Activated CD4-positive, CD25-positive, alpha-beta regulatory T cell treated with anti-CD3 and anti-CD28 coated beads, Interleukin-2, amount 50 U/mL, for 16 hours (primary cell): Measurements from ENCODE around the gene SCAMP2.

Experiments used
- DNase-seq: peaks from one replicate; pipeline ENCODE4 v3.0.0-alpha.2; 2020; ENCODE audit warnings: low read depth, low spot score

The SCAMP2 gene

GRCh38 chr15:74863239-74864056 lies 9.7 kb downstream of the SCAMP2 start:
- DNase-seq: no peak

DNA sequence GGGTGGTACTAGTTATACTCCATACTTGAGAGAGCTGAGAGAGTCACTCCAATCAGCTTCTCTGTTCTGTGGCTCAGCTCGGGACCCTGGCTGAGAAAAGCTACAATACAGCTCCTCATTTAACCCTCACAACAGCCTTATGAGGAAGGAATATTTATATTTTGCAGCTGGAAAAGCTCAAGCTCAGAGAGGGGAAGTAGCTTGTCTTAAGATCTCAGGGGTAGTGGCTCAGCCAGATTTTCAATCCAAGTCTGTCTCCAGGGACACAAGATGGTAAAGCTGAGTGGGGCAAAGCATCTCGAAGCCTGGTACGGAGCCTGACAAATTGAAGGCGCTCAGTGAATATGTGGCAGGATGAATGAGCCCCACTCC lies 14.8 kb downstream of the SCAMP2 start:
- DNase-seq: no peak

- DNase-seq: no peak
Observed at GRCh38 chr15:74857671-74858368, 15.3 kb downstream of the SCAMP2 start.

DNA sequence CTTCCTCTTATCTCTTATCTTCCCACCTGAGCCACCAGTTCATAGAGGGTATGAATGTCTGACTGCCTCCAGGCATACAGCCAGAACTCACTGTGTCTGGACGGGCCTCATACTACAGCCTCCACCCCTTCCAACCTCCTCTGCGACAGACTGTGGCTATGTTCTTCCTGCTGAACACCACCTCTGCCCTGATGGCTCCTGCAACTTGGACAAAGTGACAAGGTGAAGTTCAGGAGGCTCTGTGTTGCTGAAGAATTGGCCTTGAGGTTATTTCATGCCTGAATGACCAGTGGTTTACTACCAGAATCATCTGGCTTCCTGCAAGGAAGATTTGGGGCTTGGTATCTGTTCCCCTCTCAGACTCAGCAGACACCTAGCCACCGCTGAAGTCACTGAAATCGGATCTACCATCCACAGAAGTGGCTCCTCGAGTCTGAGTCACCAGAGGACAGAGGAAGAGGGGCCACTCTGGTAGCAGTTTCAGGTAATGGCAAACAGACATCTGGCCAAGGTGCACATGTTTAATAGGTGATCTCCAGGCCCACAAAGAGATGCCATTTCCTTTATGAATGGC lies 16.0 kb downstream of the SCAMP2 start:
- no peak for DNase-seq

GRCh38 chr15:74856537-74856936 lies 16.6 kb downstream of the SCAMP2 start:
- no peak for DNase-seq

- DNase-seq: no peak
Observed at GRCh38 chr15:74855857-74856256, 17.3 kb downstream of the SCAMP2 start.

- DNase-seq: no peak
Observed at GRCh38 chr15:74854453-74855022, 18.6 kb downstream of the SCAMP2 start.

DNA sequence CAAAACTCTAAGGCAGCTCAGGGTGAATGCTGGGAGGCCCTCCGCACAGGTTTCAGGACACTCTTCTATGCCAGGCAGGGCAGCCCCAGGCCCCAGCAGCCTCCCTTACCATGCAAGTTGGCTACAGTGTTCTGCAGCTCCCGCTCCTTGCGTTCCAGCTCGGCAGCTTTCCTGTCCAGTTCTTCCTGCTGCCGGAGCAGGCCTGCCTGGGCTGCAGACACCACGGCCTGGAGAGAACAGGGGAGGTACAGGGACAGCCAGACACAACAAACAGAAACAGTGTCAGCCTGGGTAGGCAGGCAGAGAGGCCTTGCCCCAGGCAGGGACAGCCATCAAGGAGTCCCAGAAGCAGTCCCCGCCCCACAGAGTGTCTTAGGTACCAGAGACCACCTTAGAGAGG lies 21.2 kb downstream of the SCAMP2 start:
- DNase-seq: no peak

GRCh38 chr15:74850393-74850792 lies 22.8 kb downstream of the SCAMP2 start:
- DNase-seq: no peak

DNA sequence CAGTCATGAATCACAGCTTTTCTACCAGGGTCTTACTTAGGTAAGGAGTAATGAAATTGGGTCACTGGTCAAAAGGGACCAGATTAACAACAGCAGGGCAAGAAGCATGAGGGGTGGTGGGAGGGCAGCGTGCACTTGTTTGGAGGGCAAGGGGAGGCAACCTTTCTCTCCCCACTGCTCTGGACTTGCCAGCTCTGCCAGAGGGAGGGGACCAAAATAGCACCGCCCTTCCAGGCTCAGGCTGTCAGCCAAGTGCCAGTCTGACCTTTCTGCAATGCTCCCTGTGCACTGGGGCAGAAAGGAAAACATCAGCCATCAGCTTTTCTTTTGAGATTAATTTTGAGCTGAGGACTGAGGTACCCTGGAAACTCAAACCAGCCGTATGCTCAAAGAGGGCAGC lies 25.7 kb downstream of the SCAMP2 start:
- no peak for DNase-seq

DNA sequence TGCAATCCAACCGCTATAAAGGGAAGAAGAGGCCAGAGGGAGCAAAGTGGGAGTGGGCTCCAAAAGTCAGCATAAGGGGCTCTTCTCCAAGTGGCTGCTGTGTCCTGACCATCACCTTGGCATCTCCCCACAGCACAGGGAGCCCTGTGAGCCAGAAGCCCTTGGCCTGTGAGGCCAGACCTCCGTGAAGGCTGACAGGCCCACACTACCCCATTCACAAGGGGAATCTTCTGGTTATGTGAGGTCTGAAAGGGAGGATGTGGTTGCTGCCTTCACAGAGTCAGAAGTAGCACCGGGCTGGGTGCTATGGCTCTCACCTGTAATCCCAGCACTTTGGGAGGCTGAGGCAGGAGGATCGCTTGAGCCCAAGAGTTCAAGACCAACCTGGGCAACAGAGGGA lies 27.6 kb downstream of the SCAMP2 start:
- DNase-seq: no peak

- DNase-seq: peak; percentile 28
Observed at GRCh38 chr15:74845208-74845568, 28.0 kb downstream of the SCAMP2 start.

GRCh38 chr15:74844319-74845207 lies 28.6 kb downstream of the SCAMP2 start:
- DNase-seq: no peak

- no peak for DNase-seq
Observed at GRCh38 chr15:74843891-74844299, 29.3 kb downstream of the SCAMP2 start.

GRCh38 chr15:74843445-74843828 lies 29.7 kb downstream of the SCAMP2 start:
- DNase-seq: no peak

DNA sequence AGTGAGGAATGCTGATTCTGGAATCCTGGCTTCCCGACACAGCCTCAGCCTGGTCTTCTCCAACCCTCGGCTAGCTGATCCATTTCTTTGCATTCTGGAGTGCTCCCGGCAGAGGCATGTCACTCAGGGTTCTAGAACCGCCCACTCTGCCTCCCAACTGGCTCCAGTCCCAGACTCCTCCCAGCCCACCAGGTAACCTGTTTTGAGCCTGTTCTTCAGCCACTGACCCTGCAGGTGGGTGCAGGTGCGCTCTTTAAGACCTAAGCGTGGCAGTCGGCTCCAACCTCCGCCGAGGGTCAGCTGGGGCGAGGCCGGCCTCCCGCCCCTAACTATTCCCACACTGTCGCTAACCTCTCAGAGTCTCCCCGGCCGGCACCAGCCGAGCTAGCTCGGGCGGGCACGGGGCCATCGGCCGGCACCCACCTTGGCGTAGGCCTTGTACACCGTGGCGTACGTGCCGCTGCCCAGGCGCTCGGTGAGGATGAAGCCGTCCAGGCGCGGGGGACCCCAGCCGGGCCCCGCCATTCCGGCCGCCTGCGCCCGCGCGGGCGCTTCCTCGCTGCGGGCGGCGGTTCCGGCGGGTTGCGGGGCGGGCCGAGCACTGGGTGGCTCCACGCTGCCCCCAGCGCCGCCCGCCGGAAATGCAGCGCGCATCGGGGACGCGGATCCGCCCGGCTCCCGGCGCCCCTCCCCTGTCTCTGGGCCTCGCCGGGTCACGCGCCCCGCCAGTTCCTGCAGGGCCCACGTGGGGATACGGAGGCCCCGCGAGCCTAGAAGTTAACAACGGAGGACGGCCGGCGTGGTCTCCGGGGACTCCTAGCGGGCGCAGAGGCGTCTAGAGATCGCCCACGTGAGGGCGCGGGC lies 30.4 kb downstream of the SCAMP2 start, which contains the start of gene ULK3:
Gene ULK3, minus strand, starts transcription at position 576 of the 864 bp plus-strand sequence. Its CDS starts 51 bp downstream, at position 525.
- peak; percentile 84 for DNase-seq

GRCh38 chr15:74841891-74842373 lies 31.2 kb downstream of the SCAMP2 start:
- DNase-seq: no peak

DNA sequence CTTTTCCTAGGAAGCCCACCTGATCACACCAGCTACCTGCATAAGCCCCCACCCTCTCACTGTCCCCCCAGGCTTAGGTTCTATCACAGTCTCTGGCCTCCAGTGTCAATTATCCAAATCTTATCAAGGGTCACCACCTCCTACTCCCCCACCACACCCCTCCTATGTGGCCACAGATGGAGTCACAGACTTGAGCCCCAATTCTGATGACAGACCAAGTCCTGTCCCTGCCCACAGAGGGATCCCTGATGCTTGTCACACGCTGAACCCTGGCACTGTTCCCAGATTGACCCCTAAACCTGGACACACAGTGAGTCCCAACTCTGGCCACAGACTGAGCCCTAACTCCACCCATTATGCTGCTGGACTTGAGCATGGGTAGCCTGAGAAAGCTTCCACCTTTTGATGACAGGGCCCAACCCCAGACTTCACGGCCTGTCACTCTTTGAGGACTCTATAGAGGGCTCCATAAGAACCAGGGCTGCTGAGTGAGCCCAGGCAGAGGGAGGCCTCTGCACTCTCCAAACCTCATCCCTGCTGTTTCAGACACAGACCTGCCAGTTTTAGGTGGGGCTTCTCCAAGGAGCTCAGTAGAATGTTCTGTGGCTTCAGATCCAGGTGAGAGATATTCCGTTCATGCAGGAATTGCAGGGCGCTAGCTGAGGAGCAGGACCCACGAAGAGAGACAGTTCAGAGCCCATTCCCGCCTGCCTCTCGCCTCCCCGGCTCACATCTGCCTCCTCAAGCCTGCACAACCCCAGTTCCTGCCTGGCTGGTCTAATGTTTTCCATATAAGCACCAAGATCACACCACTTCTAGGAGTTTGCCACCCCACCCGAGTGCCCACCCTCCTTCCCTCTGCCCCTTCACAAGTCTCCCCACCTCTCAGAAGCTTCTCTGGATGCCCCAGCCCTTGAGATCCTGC lies 32.1 kb downstream of the SCAMP2 start:
- DNase-seq: no peak
